Uterus (tissue), 2 donors: ENCODE measurements around the gene PIR.

Source experiments
- CTCF ChIP-seq, 4 experiments: fragments of 200-600 bp in 2 of 4; fragments of 450-650 bp in 2 of 4; sonication (generic) in 2 of 4; IDR thresholded peaks; one replicate each; pipeline ENCODE4 v1.5.1; 2016 to 2019; ENCODE audit warnings: antibody characterized with exemption in 4 of 4, mild to moderate bottlenecking in 2 of 4, moderate library complexity in 1 of 4
- POLR2A ChIP-seq, 2 donors: fragments of 450-650 bp; IDR thresholded peaks; one replicate each; pipeline ENCODE4 v1.6.1; 2016; ENCODE audit warnings: antibody characterized with exemption in 2 of 2, mild to moderate bottlenecking in 1 of 2, moderate library complexity in 1 of 2

GRCh38 chrX:15336023-15336413, 157.1 kb downstream of the PIR start:
- no peak for TF ChIP-seq CTCF (IDR thresholded peaks at IDR 0.05)
- TF ChIP-seq POLR2A (IDR thresholded peaks at IDR 0.05) = no peak
